KMS-11 (cell line): Measurements from ENCODE around the gene FXR1.
A peak's percentile ranks its signal among the peaks of the same experiment; 100 is the strongest.

Experiments
- H2AFZ ChIP-seq: fragments of 200-600 bp; sonication (generic); 2 replicates; pipeline ENCODE4 v1.6.1; 2016; ENCODE audit warnings: antibody characterized with exemption, mixed run types, low read depth
- H3K27ac ChIP-seq: fragments of 200-600 bp; sonication (generic); 2 replicates; pipeline ENCODE4 v1.6.1; 2016; ENCODE audit warnings: mild to moderate bottlenecking, mixed run types
- H3K27me3 ChIP-seq: fragments of 200-600 bp; sonication (generic); 2 replicates; pipeline ENCODE4 v1.6.1; 2017; ENCODE audit warnings: mild to moderate bottlenecking, low read depth, mixed run types, moderate library complexity; ENCODE audit not compliant: insufficient read depth
- H3K36me3 ChIP-seq: fragments of 200-600 bp; sonication (generic); 2 replicates; pipeline ENCODE4 v1.6.1; 2017; ENCODE audit warnings: mild to moderate bottlenecking, mixed run types; ENCODE audit not compliant: insufficient read depth
- H3K4me1 ChIP-seq: fragments of 200-600 bp; sonication (generic); 2 replicates; pipeline ENCODE4 v1.6.1; 2016; ENCODE audit warnings: mild to moderate bottlenecking, low read depth, mixed run types; ENCODE audit not compliant: poor library complexity, severe bottlenecking
- H3K4me2 ChIP-seq: fragments of 200-600 bp; sonication (generic); 2 replicates; pipeline ENCODE4 v1.7.0; 2016; ENCODE audit warnings: mild to moderate bottlenecking, mixed run types
- H3K4me3 ChIP-seq: fragments of 200-600 bp; sonication (generic); IDR thresholded peaks from 2 replicates; pipeline ENCODE4 v1.6.1; 2017; ENCODE audit warnings: low read depth, low read length, mixed read lengths; ENCODE audit not compliant: insufficient read depth
- H3K79me2 ChIP-seq: fragments of 200-600 bp; sonication (generic); 2 replicates; pipeline ENCODE4 v1.6.1; 2016; ENCODE audit warnings: low read depth, mixed run types; ENCODE audit not compliant: insufficient read depth
- H3K9ac ChIP-seq: fragments of 200-600 bp; sonication (generic); 2 replicates; pipeline ENCODE4 v1.6.1; 2016; ENCODE audit warnings: mild to moderate bottlenecking, mixed run types
- H4K20me1 ChIP-seq: fragments of 200-600 bp; sonication (generic); 2 replicates; pipeline ENCODE4 v1.6.1; 2016; ENCODE audit warnings: mild to moderate bottlenecking, mixed run types; ENCODE audit not compliant: insufficient read depth
- TF ChIP-seq, protein P1 (sequence below): fragments of 200-600 bp; sonication (generic); conservative IDR thresholded peaks from 2 replicates; pipeline ENCODE4 v1.6.1; 2017; ENCODE audit warnings: low read depth, mild to moderate bottlenecking, antibody characterized with exemption, low read length, moderate library complexity, mixed read lengths

Gene FXR1

DNA sequence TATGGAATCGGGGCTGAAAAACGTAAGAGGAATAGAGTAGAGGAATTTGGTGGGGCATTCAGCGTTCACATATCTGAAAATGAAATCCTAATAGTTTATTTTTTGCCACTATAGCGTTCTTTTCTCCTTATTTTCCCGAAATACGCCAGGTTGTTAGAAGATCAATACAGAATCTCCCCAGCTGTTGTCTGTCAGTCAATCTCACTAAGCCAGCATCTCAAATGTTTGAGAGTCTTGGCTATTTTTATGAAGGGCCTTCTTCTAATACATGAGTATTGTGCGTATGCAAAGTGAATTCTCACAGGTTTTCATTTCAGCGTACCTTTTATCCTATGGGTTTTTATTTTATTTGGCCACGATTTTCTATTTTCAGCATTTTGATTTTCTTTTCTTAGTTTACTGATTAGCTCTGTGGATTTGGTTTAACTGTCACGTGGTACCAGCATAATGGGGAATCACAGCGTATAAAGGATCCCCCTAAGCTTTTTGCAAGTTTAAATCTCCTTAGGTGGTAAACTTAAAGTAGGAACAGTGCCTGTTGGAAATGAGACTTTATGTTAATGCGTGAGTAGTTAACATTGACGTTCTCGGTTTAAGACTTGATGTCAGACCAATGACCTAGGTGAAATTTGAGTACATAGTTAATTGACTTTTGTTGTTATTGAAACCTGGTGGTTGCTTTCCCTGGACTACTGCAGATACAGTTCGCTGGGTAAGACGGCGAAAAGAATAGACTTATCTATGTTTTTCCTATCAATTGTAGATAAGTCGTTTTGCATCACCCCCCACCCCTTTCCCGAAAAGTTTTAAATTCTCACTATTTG lies 1.3 kb downstream of the FXR1 start:
- Histone ChIP-seq H3K4me2 (peak overlapping the region; percentile 83), H3K27ac (peak overlapping the region; percentile 94; the same call in 1 of the 2 replicates), H3K4me3 (no peak overlapping the region), H3K79me2 (peaks cover 63% of the 10 kb centered on the region), H4K20me1 (peaks cover 44% of the 10 kb centered on the region), H3K4me1 (peaks cover 57% of the 10 kb centered on the region), H3K27me3 (no peaks in the 10 kb centered on the region), H2AFZ (no peak overlapping the region), H3K36me3 (peaks cover 17% of the 10 kb centered on the region; the same call in 1 of the 2 replicates), H3K9ac (peak overlapping the region; percentile 94; the same call in 1 of the 2 replicates)
- TF ChIP-seq, protein P1, sequence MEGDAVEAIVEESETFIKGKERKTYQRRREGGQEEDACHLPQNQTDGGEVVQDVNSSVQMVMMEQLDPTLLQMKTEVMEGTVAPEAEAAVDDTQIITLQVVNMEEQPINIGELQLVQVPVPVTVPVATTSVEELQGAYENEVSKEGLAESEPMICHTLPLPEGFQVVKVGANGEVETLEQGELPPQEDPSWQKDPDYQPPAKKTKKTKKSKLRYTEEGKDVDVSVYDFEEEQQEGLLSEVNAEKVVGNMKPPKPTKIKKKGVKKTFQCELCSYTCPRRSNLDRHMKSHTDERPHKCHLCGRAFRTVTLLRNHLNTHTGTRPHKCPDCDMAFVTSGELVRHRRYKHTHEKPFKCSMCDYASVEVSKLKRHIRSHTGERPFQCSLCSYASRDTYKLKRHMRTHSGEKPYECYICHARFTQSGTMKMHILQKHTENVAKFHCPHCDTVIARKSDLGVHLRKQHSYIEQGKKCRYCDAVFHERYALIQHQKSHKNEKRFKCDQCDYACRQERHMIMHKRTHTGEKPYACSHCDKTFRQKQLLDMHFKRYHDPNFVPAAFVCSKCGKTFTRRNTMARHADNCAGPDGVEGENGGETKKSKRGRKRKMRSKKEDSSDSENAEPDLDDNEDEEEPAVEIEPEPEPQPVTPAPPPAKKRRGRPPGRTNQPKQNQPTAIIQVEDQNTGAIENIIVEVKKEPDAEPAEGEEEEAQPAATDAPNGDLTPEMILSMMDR = no peak

DNA sequence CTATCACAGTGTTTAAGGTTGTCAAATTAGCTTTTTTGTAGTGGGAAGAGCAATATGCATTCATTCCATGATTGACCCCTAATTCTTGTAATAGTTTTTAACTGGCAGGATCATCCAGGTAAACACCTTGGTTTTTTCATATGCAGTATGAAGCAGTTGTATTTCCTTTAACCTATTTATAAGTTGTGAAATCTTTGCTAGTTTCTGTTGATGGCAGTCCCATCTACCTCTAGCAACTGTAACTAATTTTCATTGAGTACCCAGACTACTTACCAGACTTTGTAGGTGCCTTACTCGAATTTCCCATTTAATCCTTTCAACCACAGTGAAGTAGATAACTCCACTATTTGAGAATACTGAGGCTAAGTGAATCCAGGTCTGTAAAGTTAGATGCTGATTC lies 6.1 kb downstream of the FXR1 start:
- Histone ChIP-seq H3K4me1 (peaks cover 54% of the 10 kb centered on the region), H3K4me3 (no peak overlapping the region), H3K27me3 (no peaks in the 10 kb centered on the region), H3K36me3 (peaks cover 17% of the 10 kb centered on the region; the same call in 1 of the 2 replicates), H4K20me1 (peaks cover 81% of the 10 kb centered on the region), H3K9ac (no peak overlapping the region), H3K4me2 (no peak overlapping the region), H3K27ac (no peak overlapping the region; the same call in 1 of the 2 replicates), H2AFZ (no peak overlapping the region), H3K79me2 (peaks cover 100% of the 10 kb centered on the region)
- TF ChIP-seq, protein P1 = no peak

DNA sequence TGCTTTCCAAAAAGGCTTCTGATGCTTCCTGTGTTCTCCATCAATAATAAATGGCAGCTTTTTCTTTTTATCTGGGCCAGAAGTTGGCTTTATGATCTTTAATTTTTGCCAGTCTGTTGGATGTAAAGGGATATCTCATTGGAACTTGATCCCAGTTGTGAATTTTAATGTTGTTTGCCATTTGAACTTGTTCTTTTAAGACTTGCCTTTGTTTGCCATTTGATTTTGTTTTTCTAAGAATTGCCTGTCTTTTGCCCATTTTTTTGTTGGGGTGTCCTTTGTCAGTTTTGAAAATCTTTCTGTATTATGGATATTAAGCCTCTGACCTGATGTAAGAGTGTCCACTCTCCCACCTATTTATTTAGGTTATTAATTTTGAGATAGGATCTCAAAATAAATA lies 9.8 kb downstream of the FXR1 start:
- Histone ChIP-seq H3K27me3 (no peaks in the 10 kb centered on the region), H3K4me2 (no peak overlapping the region), H3K4me3 (no peak overlapping the region), H3K4me1 (peaks cover 31% of the 10 kb centered on the region), H2AFZ (no peak overlapping the region), H3K79me2 (peaks cover 99% of the 10 kb centered on the region), H3K9ac (no peak overlapping the region), H4K20me1 (peaks cover 80% of the 10 kb centered on the region), H3K27ac (no peak overlapping the region), H3K36me3 (peaks cover 2% of the 10 kb centered on the region; the same call in 1 of the 2 replicates)
- TF ChIP-seq, protein P1 = no peak

DNA sequence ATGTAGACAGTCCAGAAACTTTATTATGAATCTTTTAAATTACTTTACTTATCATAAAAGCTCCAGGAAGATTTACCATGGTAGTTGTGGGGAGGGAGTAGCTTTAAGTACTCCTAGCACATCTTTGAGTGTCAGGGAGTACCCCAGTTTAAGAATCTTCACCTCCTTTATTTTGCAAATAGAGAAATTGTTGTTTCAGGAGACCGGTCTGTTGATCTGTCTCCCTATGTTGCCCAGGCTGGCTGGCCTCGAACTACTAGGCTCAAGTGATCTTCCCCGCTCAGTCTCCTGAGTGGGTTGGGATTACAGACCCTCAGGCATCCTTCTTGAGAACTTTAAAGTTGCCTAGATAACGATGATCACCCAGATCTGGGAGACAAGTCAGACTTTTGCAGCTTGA lies 11.1 kb downstream of the FXR1 start:
- H3K79me2 ChIP-seq = peaks cover 99% of the 10 kb centered on the region
- H3K4me3 ChIP-seq = no peak overlapping the region
- peaks cover 77% of the 10 kb centered on the region for H4K20me1 ChIP-seq
- H3K36me3 ChIP-seq = peaks cover 2% of the 10 kb centered on the region; the same call in 1 of the 2 replicates
- H3K4me1 ChIP-seq = peaks cover 20% of the 10 kb centered on the region
- no peak overlapping the region for H2AFZ ChIP-seq
- H3K27me3 ChIP-seq = no peaks in the 10 kb centered on the region
- TF ChIP-seq, protein P1 = no peak
- no peak overlapping the region for H3K4me2 ChIP-seq
- H3K27ac ChIP-seq = no peak overlapping the region
- no peak overlapping the region for H3K9ac ChIP-seq
